GM12875 (cell line): ENCODE measurements around the gene TOMM34.

Experiments
- H3K4me3 ChIP-seq: one replicate; pipeline ENCODE4 v1.5.1; 2011; ENCODE audit warnings: low read depth, low read length, control low read depth
- CTCF ChIP-seq: IDR thresholded peaks from 2 replicates; pipeline ENCODE4 v1.5.1; 2011; ENCODE audit warnings: low read depth, mild to moderate bottlenecking, control low read depth, inconsistent platforms, low read length, moderate library complexity, borderline replicate concordance; ENCODE audit not compliant: insufficient read depth

TOMM34 gene

GRCh38 chr20:44917399-44917798 is 42.8 kb downstream of the TOMM34 start:
- no peak for TF ChIP-seq CTCF
- no peak overlapping the region for H3K4me3 ChIP-seq

DNA sequence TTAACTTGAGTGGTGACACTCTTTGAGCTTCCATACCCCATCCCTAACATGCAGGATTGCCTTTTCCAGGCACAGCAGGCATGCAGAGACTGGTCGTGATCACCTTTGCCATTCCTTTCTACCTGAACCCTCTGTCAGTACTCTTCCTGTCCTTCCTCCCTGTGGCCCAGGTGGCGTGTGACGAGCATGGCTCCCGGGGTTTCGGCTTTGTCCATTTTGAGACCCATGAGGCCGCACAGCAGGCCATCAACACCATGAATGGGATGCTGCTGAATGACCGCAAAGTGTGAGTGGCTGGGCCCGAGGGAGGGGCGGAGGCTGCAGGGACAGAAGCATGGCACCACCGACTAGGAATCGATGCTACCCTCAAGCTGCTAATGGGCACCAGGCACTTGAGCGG is 43.6 kb downstream of the TOMM34 start:
- TF ChIP-seq CTCF: no peak
- no peak overlapping the region for H3K4me3 ChIP-seq

DNA sequence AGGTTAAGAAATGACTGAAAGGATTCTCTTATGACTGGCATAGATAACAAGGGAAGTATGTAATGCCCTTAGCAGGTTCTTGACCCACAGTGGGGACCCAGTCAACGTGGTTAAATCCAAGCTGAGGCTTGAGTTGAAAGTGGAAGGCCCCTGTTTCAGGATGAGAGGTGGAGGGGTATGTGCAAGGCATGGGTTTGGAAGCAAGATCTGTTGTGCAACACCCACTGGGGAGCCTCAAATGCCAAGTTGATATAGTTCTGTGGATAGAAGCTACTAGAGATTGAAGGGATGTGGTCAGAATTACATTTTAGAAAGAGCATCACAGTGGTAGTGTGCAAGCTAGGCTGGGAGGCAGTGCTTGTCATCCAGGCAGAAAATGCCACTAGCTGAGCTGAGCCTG is 45.3 kb downstream of the TOMM34 start:
- TF ChIP-seq CTCF: no peak
- no peak overlapping the region for H3K4me3 ChIP-seq

DNA sequence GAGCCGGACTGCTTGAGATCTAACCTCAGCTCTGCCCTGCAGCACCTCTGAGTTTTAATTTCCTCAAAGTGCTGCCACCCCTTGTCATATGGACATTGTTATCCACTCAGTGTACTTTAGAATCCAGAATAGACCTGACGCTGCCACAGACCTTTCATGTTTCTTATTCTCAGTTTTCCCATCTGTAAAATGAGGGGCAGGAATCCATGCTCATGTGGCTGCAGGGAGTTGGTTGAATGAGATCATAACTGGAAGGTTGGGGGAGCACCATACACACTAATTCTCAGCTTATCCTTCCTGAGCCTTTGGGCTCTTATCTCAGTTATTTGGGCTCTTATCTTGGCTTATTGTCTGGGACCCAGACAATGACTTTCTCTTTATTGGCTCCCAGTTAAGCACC is 48.0 kb downstream of the TOMM34 start:
- TF ChIP-seq CTCF: no peak

DNA sequence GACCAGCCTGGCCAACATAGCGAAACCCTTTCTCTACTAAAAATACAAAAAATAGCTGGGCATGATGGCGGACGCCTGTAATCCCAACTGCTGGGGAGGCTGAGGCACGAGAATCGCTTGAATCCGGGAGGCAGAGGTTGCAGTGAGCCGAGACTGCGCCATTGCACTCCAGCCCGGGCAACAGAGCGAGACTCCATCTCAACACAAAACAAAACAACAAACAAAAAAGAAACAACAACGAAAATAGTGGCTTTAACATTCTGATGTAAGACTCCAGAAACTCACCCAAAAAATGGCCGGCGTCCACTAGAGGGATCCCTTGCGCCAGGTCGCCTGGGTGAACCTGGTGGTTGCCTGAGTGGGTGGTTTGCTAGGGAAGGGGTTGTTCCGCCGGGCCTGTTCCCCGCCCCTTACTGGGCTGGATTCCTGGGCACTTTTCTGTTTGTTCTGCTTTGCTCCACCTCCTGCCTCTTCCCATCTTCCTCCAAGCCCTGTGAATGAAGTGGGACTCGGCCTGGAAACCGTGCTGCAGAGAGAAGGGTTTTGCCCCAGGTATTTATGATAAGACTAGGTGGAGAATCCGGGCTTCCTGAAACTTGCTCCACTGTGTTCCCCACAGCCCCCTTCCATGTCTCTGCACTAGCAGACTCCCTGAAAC is 48.8 kb downstream of the TOMM34 start:
- no peak overlapping the region for H3K4me3 ChIP-seq
- peak; percentile 69 for TF ChIP-seq CTCF

More for the DNA sequence above, 48.0 kb downstream of the TOMM34 start:
- H3K4me3 ChIP-seq: no peak overlapping the region

DNA sequence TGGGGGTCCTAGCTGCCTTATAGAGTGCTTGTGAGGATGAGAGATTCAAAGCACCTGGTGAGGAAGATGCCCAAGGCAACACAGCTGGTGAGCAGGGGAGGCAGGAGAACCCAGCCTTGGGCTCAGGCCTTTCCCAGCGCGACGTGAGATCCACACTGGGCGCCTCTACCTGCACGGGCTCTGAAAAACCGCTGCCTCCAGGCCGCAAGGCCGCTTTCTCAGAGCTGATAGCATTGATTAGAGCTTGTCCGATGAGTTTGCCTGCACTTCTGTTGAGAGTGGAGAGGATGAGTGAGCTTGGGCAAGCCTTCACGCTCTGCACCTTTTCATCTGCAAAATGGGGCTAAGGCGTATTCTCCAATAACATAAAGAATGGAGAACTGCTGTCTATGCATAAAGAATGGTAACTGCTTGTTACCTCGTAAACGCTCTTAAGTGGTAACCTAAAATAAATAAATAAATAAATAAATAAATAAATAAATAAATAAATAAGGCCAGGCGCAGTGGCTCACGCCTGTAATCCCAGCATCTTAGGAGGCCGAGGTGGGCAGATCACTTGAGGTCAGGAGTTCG is 49.4 kb downstream of the TOMM34 start:
- TF ChIP-seq CTCF: no peak
- H3K4me3 ChIP-seq: peak overlapping the region; percentile 71
